HCT116 (cell line): ENCODE measurements around the gene SMAD9. TPM values are rescaled to one million over a fixed set of nuclear protein-coding genes. Genes with fewer than 3 reads are reported as not detected.
A peak's percentile ranks its signal among the peaks of the same experiment; 100 is the strongest.

Experiments
- ATAC-seq: fragments of 200-7000 bp; cut with Tn5 transposase; 2 replicates; pipeline ENCODE4 v1.9.1; 2020; ENCODE audit warnings: mild to moderate bottlenecking, moderate library complexity
- BruUV-seq: library from RNA; stranded (reverse); fragments of 400-500 nt; replicated peaks from 2 replicates; lab custom pipeline; 2021; lab: Mats Ljungman, UMichigan
- CTCF ChIA-PET: fragments of 300-600 bp; sonication (Branson Sonifier 250); formaldehyde crosslinking; loops from one replicate; lab custom pipeline; 2021; ENCODE audit warnings: antibody characterized with exemption; lab: Charles Lee
- POLR2A ChIA-PET: fragments of 300-600, 350-600 bp; sonication (Branson Sonifier 250); formaldehyde crosslinking; loops from one replicate; lab custom pipeline; 2021; ENCODE audit warnings: antibody characterized with exemption; lab: Charles Lee
- RAD21 ChIA-PET, 2 experiments: fragments of 300-600 bp; sonication (Branson Sonifier 250); formaldehyde crosslinking; loops; one replicate each; lab custom pipeline; 2023; ENCODE audit warnings: low total read pairs in 2 of 2; ENCODE audit not compliant: uncharacterized antibody in 2 of 2, unreplicated experiment in 2 of 2, low non-redundant PET in 1 of 2; lab: Charles Lee
- DNase-seq: peaks from one replicate; pipeline ENCODE4 v3.0.0-alpha.2; 2010; ENCODE audit warnings: low read depth, low spot score
- H2AFZ ChIP-seq: fragments of 200-600 bp; shearing (Covaris generic), sonication (generic); 2 replicates; pipeline ENCODE4 v1.6.1; 2017; ENCODE audit warnings: low read depth, mixed run types, mixed read lengths, antibody characterized with exemption, low read length; ENCODE audit not compliant: poor library complexity, severe bottlenecking
- H3K27ac ChIP-seq: 2 replicates; pipeline ENCODE4 v1.5.1; 2012; ENCODE audit warnings: low read depth, low read length
- H3K27me3 ChIP-seq: fragments of 200-600 bp; sonication (generic); 2 replicates; pipeline ENCODE4 v1.6.1; 2016; ENCODE audit warnings: mixed run types, low read length, mixed read lengths; ENCODE audit not compliant: insufficient read depth
- H3K36me3 ChIP-seq, 2 experiments: fragments of 200-500 bp in 1 of 2; fragments of 200-600 bp in 1 of 2; sonication (Bioruptor generic) in 1 of 2; sonication (generic) in 1 of 2; 2 replicates each; pipeline versions ENCODE4 v1.5.1 to v1.6.1; 2014 to 2016; ENCODE audit warnings: low read length in 2 of 2, inconsistent platforms in 1 of 2, mixed read lengths in 1 of 2, mixed run types in 1 of 2; ENCODE audit not compliant: insufficient read depth in 2 of 2, control insufficient read depth in 1 of 2
- H3K4me1 ChIP-seq, 2 experiments: fragments of 200-600 bp in 1 of 2; sonication (generic) in 1 of 2; 2 replicates each; pipeline versions ENCODE4 v1.5.1 to v1.6.1; 2012 to 2017; ENCODE audit warnings: low read length in 2 of 2, inconsistent platforms in 1 of 2, mild to moderate bottlenecking in 1 of 2, mixed read lengths in 1 of 2, mixed run types in 1 of 2, moderate library complexity in 1 of 2; ENCODE audit not compliant: insufficient read depth in 2 of 2, control insufficient read depth in 1 of 2
- H3K4me2 ChIP-seq: fragments of 200-600 bp; sonication (generic); 2 replicates; pipeline ENCODE4 v1.6.1; 2017; ENCODE audit warnings: mixed run types, low read length, mixed read lengths
- H3K4me3 ChIP-seq, 2 experiments: fragments of 200-600 bp in 1 of 2; sonication (generic) in 1 of 2; replicated peaks in 1 of 2; 2 replicates each; pipeline ENCODE4 v1.5.1; 2011 to 2016; ENCODE audit warnings: low read length in 2 of 2, control low read depth in 1 of 2, low read depth in 1 of 2, mild to moderate bottlenecking in 1 of 2, mixed read lengths in 1 of 2, mixed run types in 1 of 2
- H3K79me2 ChIP-seq: fragments of 200-600 bp; sonication (generic); 2 replicates; pipeline ENCODE4 v1.6.1; 2017; ENCODE audit warnings: mild to moderate bottlenecking, mixed run types, low read length, moderate library complexity, mixed read lengths; ENCODE audit not compliant: insufficient read depth
- H3K9ac ChIP-seq: fragments of 200-600 bp; sonication (generic); 2 replicates; pipeline ENCODE4 v1.6.1; 2016; ENCODE audit warnings: low read length, mixed read lengths
- H3K9me2 ChIP-seq: fragments of 200-600 bp; sonication (generic), shearing (Covaris generic); 2 replicates; pipeline ENCODE4 v1.6.1; 2017; ENCODE audit warnings: mixed run types, mild to moderate bottlenecking, moderate library complexity; ENCODE audit not compliant: insufficient read depth
- H3K9me3 ChIP-seq, 2 experiments: fragments of 200-500 bp in 1 of 2; fragments of 200-600 bp in 1 of 2; sonication (Bioruptor generic) in 1 of 2; sonication (generic) in 1 of 2; 2 replicates each; pipeline ENCODE4 v1.6.1; 2014 to 2017; ENCODE audit warnings: low read length in 2 of 2, mixed read lengths in 2 of 2, inconsistent platforms in 1 of 2, low read depth in 1 of 2, mild to moderate bottlenecking in 1 of 2, mixed run types in 1 of 2, moderate library complexity in 1 of 2; ENCODE audit not compliant: control insufficient read depth in 1 of 2, insufficient read depth in 1 of 2
- H4K20me1 ChIP-seq: fragments of 200-600 bp; sonication (generic), shearing (Covaris generic); 2 replicates; pipeline ENCODE4 v1.6.1; 2017; ENCODE audit warnings: mixed run types, mild to moderate bottlenecking, moderate library complexity; ENCODE audit not compliant: insufficient read depth
- EGR1 ChIP-seq: IDR thresholded peaks from 2 replicates; pipeline ENCODE4 v1.6.1; 2012; ENCODE audit warnings: low read depth
- ELF1 ChIP-seq: IDR thresholded peaks from 2 replicates; pipeline ENCODE4 v1.6.1; 2012; ENCODE audit warnings: low read depth, borderline replicate concordance
- EZH2phosphoT487 ChIP-seq: fragments of 200-600 bp; IDR thresholded peaks from 2 replicates; pipeline ENCODE4 v1.6.1; 2018; ENCODE audit warnings: antibody characterized with exemption, borderline replicate concordance
- JUND ChIP-seq: IDR thresholded peaks from 2 replicates; pipeline ENCODE4 v1.6.1; 2012
- RAD21 ChIP-seq: IDR thresholded peaks from 2 replicates; pipeline ENCODE4 v1.6.1; 2012; ENCODE audit warnings: low read depth, mild to moderate bottlenecking
- SIN3A ChIP-seq: IDR thresholded peaks from 2 replicates; pipeline ENCODE4 v1.6.1; 2012; ENCODE audit warnings: low read depth
- TCF7L2 ChIP-seq: IDR thresholded peaks from 2 replicates; pipeline ENCODE4 v1.7.0; 2011; ENCODE audit warnings: borderline replicate concordance, inconsistent platforms; ENCODE audit not compliant: insufficient read depth, insufficient read length; ENCODE audit errors: extremely low read depth
- ZNF274 ChIP-seq: fragments of 200-500 bp; sonication (Bioruptor generic); IDR thresholded peaks from 2 replicates; pipeline ENCODE4 v1.6.1; 2014; ENCODE audit warnings: mild to moderate bottlenecking, low read depth, low read length, inconsistent platforms
- intact Hi-C: fragments of 100-400 bp; cut with micrococcal nuclease; formaldehyde crosslinking; loops from 2 replicates; pipeline ENCODE4 v1.10.0; 2022
- total RNA-seq: library from RNA; stranded (reverse); gene quantifications from one replicate; pipeline ENCODE4 v1.2.1, GENCODE V29; 2021; ENCODE audit not compliant: unreplicated experiment
- TF ChIP-seq, protein P1 (sequence below), 3 experiments: fragments of 200-600 bp in 1 of 3; sonication (generic) in 1 of 3; IDR thresholded peaks in 2 of 3; conservative IDR thresholded peaks in 1 of 3; 2 replicates each; pipeline ENCODE4 v1.5.1; 2012 to 2017; ENCODE audit warnings: low read depth in 2 of 3, low read length in 2 of 3, antibody characterized with exemption in 1 of 3, borderline replicate concordance in 1 of 3, control low read depth in 1 of 3, mild to moderate bottlenecking in 1 of 3, mixed read lengths in 1 of 3, mixed run types in 1 of 3, moderate library complexity in 1 of 3; ENCODE audit not compliant: insufficient read depth in 1 of 3
- TF ChIP-seq, protein P2 (sequence below): IDR thresholded peaks from 2 replicates; pipeline ENCODE4 v1.6.1; 2011; ENCODE audit warnings: mild to moderate bottlenecking, low read length, moderate library complexity; ENCODE audit not compliant: insufficient replicate concordance; ENCODE audit errors: extremely low read depth

The SMAD9 gene
- total RNA-seq, 1 experiment from 2014 or later, result 4.3 TPM

DNA sequence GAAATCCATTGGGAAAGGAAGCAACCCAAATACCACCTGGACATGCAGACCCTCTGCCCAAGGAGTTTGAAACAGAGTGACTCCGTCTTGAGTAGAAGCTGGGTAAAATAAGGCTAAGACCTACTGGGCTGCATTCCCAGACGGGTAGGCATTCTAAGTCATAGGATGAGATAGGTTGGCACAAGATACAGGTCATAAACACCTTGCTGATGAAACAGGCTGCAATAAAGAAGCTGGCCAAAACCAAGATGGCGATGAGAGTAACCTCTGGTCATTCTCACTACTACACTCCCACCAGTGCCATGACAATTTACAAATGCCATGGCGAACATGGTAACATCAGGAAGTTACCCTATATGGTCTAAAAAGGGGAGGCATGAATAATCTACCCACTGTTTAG is 60.8 kb downstream of the SMAD9 start:
- no peak for ATAC-seq
- ChIA-PET CTCF (interaction anchor here (1.4 to 2.4 kb wide), 4 partner anchors 11 to 209 kb away, joined by 4 to 25 read pairs (median 12); no protein-coding TSS in a partner anchor), RAD21 (no interaction called here), POLR2A (interaction anchor here (0.5 kb wide), 1 partner anchor 141 kb away, joined by 4 read pairs; no protein-coding TSS in a partner anchor)
- no peaks in the 10 kb centered on the region for H3K27me3 ChIP-seq
- no peaks in the 10 kb centered on the region for H3K9me3 ChIP-seq
- intact Hi-C loops, result loop anchor here (2.0 kb wide), 1 partner anchor 210 kb away; no protein-coding TSS in a partner anchor
- H3K36me3 ChIP-seq, result no peaks in the 10 kb centered on the region
- H3K9ac ChIP-seq, result no peak overlapping the region
- H3K9me2 ChIP-seq, result no peaks in the 10 kb centered on the region
- no TSS peak for BruUV-seq
- no peaks in the 10 kb centered on the region for H4K20me1 ChIP-seq
- H3K27ac ChIP-seq, result no peak overlapping the region
- H3K79me2 ChIP-seq, result no peaks in the 10 kb centered on the region
- no peak overlapping the region for H3K4me3 ChIP-seq
- no peak overlapping the region for H3K4me2 ChIP-seq
- H2AFZ ChIP-seq, result no peak overlapping the region
- TF ChIP-seq EZH2phosphoT487 (no peak), EGR1 (no peak), ZNF274 (no peak)
- no peak for DNase-seq
- H3K4me1 ChIP-seq, result peaks cover 0 to 8% of the 10 kb centered on the region in 2 experiments; a peak in 2 of 4 replicates

DNA sequence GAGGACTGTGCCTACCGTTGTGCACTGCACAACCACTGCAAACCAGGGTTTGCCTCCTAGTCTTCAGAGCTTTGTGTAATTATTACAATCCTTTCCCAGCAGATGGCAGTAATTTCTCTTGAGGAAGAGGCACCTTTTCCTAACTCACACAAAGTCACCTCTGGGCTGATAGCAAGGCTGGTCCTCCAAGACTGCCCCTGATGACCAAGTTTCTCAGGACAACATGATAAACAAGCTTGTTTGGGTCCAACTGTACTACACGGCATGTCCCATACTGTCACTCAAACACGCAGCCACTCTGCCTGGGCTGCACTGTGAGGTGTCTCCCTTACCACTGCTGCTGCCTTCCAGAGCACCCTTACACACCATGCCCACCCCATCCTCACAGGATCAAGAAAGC is 61.7 kb downstream of the SMAD9 start:
- no peak overlapping the region for H3K4me2 ChIP-seq
- H3K4me3 ChIP-seq, result no peak overlapping the region
- peak; percentile 31 for DNase-seq
- H3K79me2 ChIP-seq, result no peaks in the 10 kb centered on the region
- H3K27me3 ChIP-seq, result no peaks in the 10 kb centered on the region
- intact Hi-C loops, result loop anchor here (1.0 to 2.0 kb wide), 2 partner anchors 123 to 211 kb away; no protein-coding TSS in a partner anchor
- BruUV-seq, result no TSS peak
- ChIA-PET CTCF (interaction anchor here (0.6 to 2.4 kb wide), 15 partner anchors 9 to 210 kb away, joined by 3 to 25 read pairs (median 4); no protein-coding TSS in a partner anchor), RAD21 (no interaction called here), POLR2A (no interaction called here)
- no peak overlapping the region for H3K9ac ChIP-seq
- H3K9me3 ChIP-seq, result no peaks in the 10 kb centered on the region
- H4K20me1 ChIP-seq, result no peaks in the 10 kb centered on the region
- peak; percentile 58 for TF ChIP-seq RAD21
- TF ChIP-seq, protein P1, sequence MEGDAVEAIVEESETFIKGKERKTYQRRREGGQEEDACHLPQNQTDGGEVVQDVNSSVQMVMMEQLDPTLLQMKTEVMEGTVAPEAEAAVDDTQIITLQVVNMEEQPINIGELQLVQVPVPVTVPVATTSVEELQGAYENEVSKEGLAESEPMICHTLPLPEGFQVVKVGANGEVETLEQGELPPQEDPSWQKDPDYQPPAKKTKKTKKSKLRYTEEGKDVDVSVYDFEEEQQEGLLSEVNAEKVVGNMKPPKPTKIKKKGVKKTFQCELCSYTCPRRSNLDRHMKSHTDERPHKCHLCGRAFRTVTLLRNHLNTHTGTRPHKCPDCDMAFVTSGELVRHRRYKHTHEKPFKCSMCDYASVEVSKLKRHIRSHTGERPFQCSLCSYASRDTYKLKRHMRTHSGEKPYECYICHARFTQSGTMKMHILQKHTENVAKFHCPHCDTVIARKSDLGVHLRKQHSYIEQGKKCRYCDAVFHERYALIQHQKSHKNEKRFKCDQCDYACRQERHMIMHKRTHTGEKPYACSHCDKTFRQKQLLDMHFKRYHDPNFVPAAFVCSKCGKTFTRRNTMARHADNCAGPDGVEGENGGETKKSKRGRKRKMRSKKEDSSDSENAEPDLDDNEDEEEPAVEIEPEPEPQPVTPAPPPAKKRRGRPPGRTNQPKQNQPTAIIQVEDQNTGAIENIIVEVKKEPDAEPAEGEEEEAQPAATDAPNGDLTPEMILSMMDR (IDR thresholded peaks at IDR 0.05 in 2 of 3, conservative IDR thresholded peaks at IDR 0.05 in 1 of 3; ENCODE audit: borderline replicate concordance in 1 of 3, insufficient read depth in 1 of 3, low read depth in 2 of 3, low read length in 2 of 3), result peak; percentile 30 to 54 (median 50); a peak in 5 of 6 replicates
- no peak for TF ChIP-seq EZH2phosphoT487
- TF ChIP-seq ELF1, result no peak
- no peak for TF ChIP-seq SIN3A
- TF ChIP-seq TCF7L2, result no peak
- TF ChIP-seq, protein P2, sequence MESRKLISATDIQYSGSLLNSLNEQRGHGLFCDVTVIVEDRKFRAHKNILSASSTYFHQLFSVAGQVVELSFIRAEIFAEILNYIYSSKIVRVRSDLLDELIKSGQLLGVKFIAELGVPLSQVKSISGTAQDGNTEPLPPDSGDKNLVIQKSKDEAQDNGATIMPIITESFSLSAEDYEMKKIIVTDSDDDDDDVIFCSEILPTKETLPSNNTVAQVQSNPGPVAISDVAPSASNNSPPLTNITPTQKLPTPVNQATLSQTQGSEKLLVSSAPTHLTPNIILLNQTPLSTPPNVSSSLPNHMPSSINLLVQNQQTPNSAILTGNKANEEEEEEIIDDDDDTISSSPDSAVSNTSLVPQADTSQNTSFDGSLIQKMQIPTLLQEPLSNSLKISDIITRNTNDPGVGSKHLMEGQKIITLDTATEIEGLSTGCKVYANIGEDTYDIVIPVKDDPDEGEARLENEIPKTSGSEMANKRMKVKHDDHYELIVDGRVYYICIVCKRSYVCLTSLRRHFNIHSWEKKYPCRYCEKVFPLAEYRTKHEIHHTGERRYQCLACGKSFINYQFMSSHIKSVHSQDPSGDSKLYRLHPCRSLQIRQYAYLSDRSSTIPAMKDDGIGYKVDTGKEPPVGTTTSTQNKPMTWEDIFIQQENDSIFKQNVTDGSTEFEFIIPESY, result no peak
- TF ChIP-seq JUND, result no peak
- peaks cover 0 to 8% of the 10 kb centered on the region in 2 experiments; a peak in 2 of 4 replicates for H3K4me1 ChIP-seq
- peak; percentile 94 for ATAC-seq
- H3K27ac ChIP-seq, result no peak overlapping the region
- no peak overlapping the region for H2AFZ ChIP-seq
- H3K9me2 ChIP-seq, result no peaks in the 10 kb centered on the region
- H3K36me3 ChIP-seq, result no peaks in the 10 kb centered on the region
